Measurements from ENCODE around the gene TDRD9. TPM values are rescaled to one million over a fixed set of nuclear protein-coding genes. Genes with fewer than 3 reads are reported as not detected.

The TDRD9 gene
- total RNA-seq, 2 experiments from 2014 or later: 0.50 to 0.93 TPM

DNA sequence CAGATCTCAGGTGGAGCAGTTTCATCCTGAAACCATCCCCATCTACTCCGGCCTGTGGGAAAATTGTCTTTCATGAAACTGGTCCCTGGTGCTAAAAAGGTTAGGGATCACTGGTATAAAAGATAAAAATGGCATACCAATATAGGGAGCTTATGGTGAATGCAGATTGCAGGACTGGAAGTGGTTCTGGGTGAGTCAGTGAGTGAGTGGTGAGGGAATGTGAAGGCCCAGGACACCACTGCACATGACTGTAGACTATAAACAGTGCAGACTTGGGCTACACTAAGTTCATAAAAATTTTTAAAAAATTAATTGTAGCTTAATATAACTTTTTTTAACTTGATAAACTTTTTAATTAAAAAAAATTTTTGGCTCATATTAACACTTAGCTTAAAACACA, 81.0 kb downstream of the TDRD9 start:
- ChIA-PET POLR2A (no interaction called here), CTCF (no interaction called here)

- CTCF ChIA-PET: interaction anchor here (0.6 kb wide), 1 partner anchor 195 kb away, joined by 4 read pairs; no protein-coding TSS in a partner anchor
- POLR2A ChIA-PET: no interaction called here
Measured at GRCh38 chr14:104011824-104012517, 83.7 kb downstream of the TDRD9 start.

- CTCF ChIA-PET: no interaction called here
- POLR2A ChIA-PET: no interaction called here
Measured at GRCh38 chr14:104014764-104015163, 86.5 kb downstream of the TDRD9 start.

DNA sequence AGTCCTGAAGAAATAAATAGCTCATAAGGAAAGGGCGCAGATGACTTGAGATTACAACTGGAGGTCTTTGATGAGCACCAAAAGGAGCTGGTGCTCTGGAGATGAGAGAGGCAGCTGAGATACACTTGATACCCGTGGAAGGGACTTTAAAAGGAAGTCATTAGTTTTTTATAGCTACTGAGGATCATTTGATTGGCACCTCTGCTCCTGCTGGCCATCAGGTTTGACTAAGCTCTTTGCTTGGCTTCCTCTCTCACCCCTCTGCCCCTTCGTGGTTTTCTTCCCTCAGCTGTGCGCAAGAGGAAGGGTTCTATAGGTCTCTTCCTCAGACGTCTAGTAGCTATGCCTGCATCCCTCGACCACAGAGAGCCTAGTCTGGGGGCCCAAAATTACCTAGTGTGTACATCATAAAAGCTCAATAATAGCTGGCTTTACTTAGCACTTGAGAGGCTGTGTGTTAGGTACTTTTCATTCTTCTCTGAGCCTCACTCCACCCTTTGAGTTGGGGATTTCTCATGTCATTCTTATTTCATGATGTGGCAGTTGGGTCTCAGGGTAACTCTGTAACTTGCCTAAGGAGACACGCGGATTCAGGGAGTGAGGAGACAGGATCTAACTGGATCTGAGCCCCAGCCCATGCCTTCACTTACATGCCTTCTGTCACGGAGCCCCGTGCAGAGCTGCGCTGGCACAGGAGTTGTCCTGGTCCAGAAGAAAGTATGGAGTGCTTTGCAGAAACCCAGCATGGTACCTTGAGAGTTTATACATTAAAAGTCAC, 88.8 kb downstream of the TDRD9 start:
- ChIA-PET CTCF (no interaction called here), POLR2A (no interaction called here)

GRCh38 chr14:104019029-104019428, 90.8 kb downstream of the TDRD9 start:
- ChIA-PET CTCF (no interaction called here), POLR2A (no interaction called here)

DNA sequence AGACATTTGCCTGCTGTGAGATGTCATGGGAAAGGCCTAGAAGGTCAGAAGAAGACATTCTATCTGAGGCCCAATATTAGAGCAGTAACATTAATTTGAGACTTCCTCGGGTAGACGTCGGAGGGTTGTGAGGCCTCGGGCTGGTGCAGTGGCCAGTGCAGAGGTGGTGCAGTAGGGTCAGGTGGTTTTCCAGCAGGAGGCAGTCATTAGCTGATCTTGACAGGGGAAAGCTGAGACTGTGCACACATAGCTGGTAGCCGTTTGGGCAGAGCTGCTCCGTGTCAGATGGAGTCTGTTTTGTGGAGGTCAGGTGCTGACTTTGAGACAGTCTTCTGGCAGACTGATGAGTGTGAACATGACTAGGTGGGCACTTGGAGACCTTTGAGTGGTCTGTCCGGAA, 91.5 kb downstream of the TDRD9 start:
- POLR2A ChIA-PET: no interaction called here

GRCh38 chr14:104020471-104020870, 92.2 kb downstream of the TDRD9 start:
- POLR2A ChIA-PET: no interaction called here
- CTCF ChIA-PET: no interaction called here

More for the DNA sequence above, 91.5 kb downstream of the TDRD9 start:
- CTCF ChIA-PET: no interaction called here

GRCh38 chr14:104023325-104024055, 95.2 kb downstream of the TDRD9 start:
- ChIA-PET POLR2A (no interaction called here), CTCF (no interaction called here)

DNA sequence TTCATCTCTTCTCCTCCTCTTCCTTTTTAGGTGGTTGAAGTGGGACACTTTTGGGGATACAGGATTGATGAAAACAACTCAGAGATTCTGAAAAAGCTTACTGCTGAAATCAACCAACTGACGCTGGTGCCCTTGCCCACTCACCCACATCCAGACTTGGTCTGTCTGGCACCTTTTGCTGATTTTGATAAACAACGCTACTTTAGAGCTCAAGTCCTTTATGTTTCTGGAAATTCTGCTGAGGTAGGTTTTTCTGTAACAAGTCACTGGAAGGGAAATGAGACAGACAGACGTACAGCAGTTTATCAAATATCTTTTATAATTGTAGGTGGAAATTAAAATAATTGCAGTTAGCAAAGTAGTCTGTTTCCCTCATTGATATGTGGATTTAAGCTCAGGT, 97.3 kb downstream of the TDRD9 start:
- POLR2A ChIA-PET: no interaction called here
- CTCF ChIA-PET: no interaction called here

- CTCF ChIA-PET: no interaction called here
- POLR2A ChIA-PET: no interaction called here
Measured at GRCh38 chr14:104026024-104026423, 97.8 kb downstream of the TDRD9 start.

- CTCF ChIA-PET: interaction anchor here (0.6 kb wide), 1 partner anchor 85 kb away, joined by 4 read pairs; no protein-coding TSS in a partner anchor
- POLR2A ChIA-PET: no interaction called here
Measured at GRCh38 chr14:104030958-104031357, 102.7 kb downstream of the TDRD9 start.

DNA sequence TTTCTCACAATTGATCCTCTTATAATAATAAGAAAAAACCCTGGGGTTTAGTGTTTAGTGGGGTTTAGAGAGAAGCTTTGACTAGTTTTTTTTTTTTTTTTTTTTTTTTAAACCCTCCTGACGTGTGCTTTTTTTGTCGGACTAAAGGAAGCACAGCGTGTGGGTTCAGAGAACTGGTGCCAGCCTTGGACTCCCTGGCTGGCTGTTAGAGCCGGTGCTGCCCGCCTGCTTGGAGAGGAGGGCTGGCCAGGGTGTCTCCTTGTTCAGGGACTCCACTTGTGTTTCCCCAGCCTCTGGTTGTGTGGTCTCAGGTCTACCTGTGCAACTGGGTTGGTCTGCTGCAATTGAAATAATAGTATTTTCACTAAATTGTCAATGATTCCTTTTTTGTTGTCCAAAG, 103.1 kb downstream of the TDRD9 start:
- POLR2A ChIA-PET: no interaction called here
- CTCF ChIA-PET: interaction anchor here (0.6 kb wide), 1 partner anchor 85 kb away, joined by 4 read pairs; no protein-coding TSS in a partner anchor

DNA sequence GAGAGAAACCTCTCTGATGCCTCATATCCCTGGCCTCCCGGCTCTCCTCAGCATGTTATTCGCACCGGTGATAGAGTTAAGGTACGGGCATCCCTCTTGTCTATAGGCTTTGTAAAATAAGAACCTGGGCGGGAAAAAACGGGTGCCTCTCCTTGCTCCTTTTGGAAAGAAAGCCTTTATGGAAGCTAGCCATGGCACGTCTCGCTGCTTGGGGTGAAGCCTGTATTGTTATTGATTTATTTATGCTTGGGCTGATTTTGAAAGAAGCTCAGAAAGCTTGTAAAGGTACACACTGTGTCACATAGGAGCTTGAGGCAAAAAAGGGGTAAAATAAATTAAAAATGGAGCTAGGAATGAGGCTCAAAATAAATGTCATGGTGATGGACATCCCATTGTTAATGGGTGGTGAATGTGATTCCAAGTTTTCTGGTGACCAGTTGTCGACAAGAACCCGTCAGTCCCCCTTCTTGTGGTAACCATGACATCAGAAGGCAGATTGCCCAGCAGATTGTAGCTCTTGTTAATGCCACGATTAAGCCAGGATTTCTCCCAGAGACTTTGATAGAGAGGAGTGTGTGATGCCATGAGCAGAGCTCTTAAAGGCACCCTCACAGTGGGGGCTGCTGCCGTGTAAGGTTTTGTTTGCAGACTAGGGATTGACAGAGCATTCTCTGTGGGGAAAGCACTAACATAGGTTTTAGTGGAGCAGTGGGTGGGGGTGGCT, 106.9 kb downstream of the TDRD9 start:
- CTCF ChIA-PET: no interaction called here
- POLR2A ChIA-PET: no interaction called here

- ChIA-PET CTCF (no interaction called here), POLR2A (no interaction called here)
Measured at GRCh38 chr14:104036212-104036611, 108.0 kb downstream of the TDRD9 start.

DNA sequence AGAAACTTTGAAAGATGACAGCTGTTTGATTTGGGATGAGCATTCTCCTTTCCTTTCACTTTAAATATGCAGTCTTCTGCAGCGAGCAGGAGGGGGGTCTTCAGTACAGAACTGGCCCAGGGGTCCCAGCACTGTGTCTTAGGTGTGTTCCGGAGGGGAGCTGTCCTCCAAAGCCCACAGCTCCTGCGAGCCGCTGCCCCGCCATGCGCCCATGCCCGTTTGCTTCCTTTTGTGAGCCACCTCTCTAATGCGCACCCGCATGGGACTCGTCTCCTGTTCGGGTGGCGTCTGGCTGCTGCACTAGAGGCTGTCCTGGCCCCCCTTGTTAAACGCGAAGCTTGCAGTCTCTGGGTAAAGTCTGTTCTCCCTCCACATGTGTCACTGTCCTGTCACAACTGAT, 108.8 kb downstream of the TDRD9 start:
- ChIA-PET POLR2A (no interaction called here), CTCF (interaction anchor here (0.6 kb wide), 1 partner anchor 122 kb away, joined by 5 read pairs; no protein-coding TSS in a partner anchor)

DNA sequence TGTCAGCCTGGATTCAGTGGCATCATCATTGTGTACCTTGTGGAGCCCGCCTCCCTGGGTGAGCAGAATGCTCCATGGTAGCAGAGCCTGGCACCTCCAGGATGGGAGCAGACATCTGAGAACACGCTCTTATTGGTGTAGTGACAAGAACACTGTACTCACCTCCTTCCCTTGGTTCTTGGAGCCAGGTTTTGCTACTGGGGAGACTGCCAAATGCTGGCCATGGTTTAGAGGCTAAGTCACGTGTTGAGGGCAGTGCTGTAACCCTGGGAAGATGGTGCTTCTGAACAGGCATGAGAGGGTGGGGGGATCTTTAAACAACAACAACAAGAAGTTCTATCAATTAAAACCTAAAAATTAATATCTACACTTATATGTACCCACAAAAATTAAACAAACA, 109.6 kb downstream of the TDRD9 start:
- POLR2A ChIA-PET: no interaction called here
- CTCF ChIA-PET: no interaction called here

DNA sequence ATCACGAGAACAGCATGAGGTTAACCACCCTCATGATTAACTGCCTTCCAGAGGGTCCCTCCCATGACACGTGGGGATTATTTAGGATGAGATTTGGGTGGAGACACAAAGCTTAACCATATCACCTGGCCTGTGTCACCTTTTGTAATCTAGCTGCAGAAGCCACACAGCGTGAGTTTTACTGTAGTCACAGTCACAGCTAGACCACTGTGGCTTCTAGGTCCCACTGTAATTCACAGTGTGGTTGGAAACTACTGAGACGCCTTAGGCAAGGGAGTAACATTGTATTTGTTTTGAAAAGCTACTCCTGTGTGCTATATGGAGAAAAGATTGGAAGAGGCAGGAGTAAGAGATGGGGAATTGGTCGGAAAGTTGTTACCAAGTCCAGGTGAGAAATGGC, 111.0 kb downstream of the TDRD9 start:
- CTCF ChIA-PET: no interaction called here
- POLR2A ChIA-PET: no interaction called here

- POLR2A ChIA-PET: no interaction called here
- CTCF ChIA-PET: no interaction called here
Measured at GRCh38 chr14:104040539-104040938, 112.3 kb downstream of the TDRD9 start.

GRCh38 chr14:104041430-104042104, 113.3 kb downstream of the TDRD9 start:
- ChIA-PET CTCF (interaction anchor here (0.6 kb wide), 1 partner anchor 141 kb away, joined by 6 read pairs; no protein-coding TSS in a partner anchor), POLR2A (interaction anchor here (0.6 kb wide), 1 partner anchor 122 kb away, joined by 3 read pairs; no protein-coding TSS in a partner anchor)

DNA sequence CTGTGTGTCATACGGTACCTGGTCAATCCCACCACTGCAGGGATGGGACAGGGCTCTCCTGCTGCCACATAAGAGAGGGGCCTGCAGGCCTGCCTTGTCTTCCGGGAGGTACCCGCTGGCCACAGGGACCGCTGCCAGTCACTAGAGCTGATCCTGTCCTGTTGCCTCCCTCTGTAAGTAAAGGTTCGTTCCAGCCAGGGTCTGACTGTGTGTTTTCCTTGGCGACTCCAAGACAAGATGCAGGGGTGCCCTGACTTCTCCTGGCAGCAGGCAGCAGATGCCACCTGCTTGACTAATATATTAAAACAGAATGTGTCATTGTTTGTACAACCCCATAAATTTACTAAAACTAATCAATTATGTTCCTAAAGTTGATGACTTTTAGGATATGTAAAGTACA, 115.8 kb downstream of the TDRD9 start:
- ChIA-PET CTCF (no interaction called here), POLR2A (no interaction called here)
